MM.1S (cell line): ENCODE results near the gene BSG.

Experiments used
- CTCF ChIP-seq: fragments of 300-600 bp; sonication (generic); IDR thresholded peaks from 2 replicates; pipeline ENCODE4 v1.5.1; 2016; ENCODE audit warnings: antibody characterized with exemption, low read length, mixed read lengths
- EZH2 ChIP-seq: fragments of 300-600 bp; sonication (generic); optimal IDR thresholded peaks from 2 replicates; pipeline ENCODE3; 2017; ENCODE audit warnings: low read depth, mild to moderate bottlenecking, antibody characterized with exemption, low read length, mixed read lengths
- EZH2phosphoT487 ChIP-seq: fragments of 300-600 bp; sonication (generic); IDR thresholded peaks from 2 replicates; pipeline ENCODE4 v1.6.1; 2018; ENCODE audit warnings: antibody characterized with exemption, low read length

DNA sequence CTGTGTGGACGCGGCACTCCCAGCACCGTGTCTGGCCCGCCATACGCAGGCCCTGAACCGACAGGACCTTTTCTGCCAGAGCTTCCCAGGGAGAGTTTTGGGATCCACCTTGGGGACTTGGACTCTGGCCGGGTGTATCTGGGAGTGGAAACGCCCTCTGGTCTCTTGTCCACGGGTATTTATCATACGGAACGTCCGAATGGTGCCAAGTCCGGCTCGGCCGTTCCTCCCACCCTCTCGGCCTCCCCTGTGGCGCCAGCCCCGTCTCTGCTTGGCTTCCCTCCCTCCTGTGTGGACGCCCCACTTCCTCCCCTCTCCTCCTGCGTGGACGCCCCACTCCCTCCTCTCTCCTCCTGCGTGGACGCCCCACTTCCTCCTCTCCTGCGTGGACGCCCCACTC lies 29.4 kb downstream of the BSG start:
- TF ChIP-seq EZH2phosphoT487 (no peak), CTCF (no peak), EZH2 (no peak)
